OCI-LY1 (cell line): Measurements from ENCODE around the gene LGR5.

Source experiments
- EZH2 ChIP-seq: fragments of 200-600 bp; sonication (generic), shearing (Covaris generic); IDR thresholded peaks from 2 replicates; pipeline ENCODE4 v1.8.0; 2017; ENCODE audit warnings: borderline replicate concordance, mixed run types, mild to moderate bottlenecking, antibody characterized with exemption, low read length, moderate library complexity, mixed read lengths
- TF ChIP-seq, protein P1 (sequence below): fragments of 200-600 bp; sonication (generic), shearing (Covaris generic); IDR thresholded peaks from 2 replicates; pipeline ENCODE4 v1.5.1; 2017; ENCODE audit warnings: mild to moderate bottlenecking, antibody characterized with exemption, low read length, moderate library complexity, mixed read lengths

DNA sequence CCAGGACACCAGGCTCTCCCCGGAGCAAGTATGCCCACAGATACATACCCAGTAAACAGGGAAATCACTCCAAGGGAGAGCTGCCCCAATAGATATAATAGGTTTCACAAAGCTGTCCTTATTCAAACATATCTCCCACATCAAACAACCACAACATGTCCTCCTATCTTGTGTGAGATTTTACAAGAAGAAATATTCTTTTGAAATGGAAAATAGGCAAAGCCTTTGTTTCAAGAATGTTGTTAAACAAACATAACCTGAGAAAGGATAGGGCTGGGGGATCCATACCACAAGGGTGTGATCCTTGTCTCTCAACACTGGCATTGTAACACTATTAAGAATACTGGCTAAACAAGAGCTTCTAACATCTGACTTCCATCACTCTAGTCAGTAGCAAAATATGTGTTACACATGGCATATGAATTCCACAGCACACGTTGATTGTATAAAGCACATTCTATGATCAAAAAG lies 32.9 kb downstream of the LGR5 start:
- TF ChIP-seq, protein P1, sequence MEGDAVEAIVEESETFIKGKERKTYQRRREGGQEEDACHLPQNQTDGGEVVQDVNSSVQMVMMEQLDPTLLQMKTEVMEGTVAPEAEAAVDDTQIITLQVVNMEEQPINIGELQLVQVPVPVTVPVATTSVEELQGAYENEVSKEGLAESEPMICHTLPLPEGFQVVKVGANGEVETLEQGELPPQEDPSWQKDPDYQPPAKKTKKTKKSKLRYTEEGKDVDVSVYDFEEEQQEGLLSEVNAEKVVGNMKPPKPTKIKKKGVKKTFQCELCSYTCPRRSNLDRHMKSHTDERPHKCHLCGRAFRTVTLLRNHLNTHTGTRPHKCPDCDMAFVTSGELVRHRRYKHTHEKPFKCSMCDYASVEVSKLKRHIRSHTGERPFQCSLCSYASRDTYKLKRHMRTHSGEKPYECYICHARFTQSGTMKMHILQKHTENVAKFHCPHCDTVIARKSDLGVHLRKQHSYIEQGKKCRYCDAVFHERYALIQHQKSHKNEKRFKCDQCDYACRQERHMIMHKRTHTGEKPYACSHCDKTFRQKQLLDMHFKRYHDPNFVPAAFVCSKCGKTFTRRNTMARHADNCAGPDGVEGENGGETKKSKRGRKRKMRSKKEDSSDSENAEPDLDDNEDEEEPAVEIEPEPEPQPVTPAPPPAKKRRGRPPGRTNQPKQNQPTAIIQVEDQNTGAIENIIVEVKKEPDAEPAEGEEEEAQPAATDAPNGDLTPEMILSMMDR, result no peak
- no peak for TF ChIP-seq EZH2
